ENCODE results near the gene DNAJC1.
"Not testable (repeated sequence)": the region's sequence is repeated elsewhere in the genome, so short reads cannot be mapped to it uniquely, and the experiment has no call there.

Gene DNAJC1

GRCh38 chr10:21822273-21822672, 181.3 kb downstream of the DNAJC1 start:
- DNase-seq = not testable (repeated sequence)

GRCh38 chr10:21820952-21821351, 182.6 kb downstream of the DNAJC1 start:
- no peak for DNase-seq

GRCh38 chr10:21818416-21818815, 185.1 kb downstream of the DNAJC1 start:
- not testable (repeated sequence) for DNase-seq

GRCh38 chr10:21814866-21815265, 188.7 kb downstream of the DNAJC1 start:
- no peak for DNase-seq

- no peak for DNase-seq
Measured at GRCh38 chr10:21813946-21814345, 189.6 kb downstream of the DNAJC1 start.

GRCh38 chr10:21811245-21811585, 192.3 kb downstream of the DNAJC1 start:
- DNase-seq = no peak

GRCh38 chr10:21810582-21811244, 192.8 kb downstream of the DNAJC1 start:
- DNase-seq = no peak

- no peak for DNase-seq
Measured at GRCh38 chr10:21808550-21808949, 195.0 kb downstream of the DNAJC1 start.

GRCh38 chr10:21807180-21807579, 196.3 kb downstream of the DNAJC1 start:
- DNase-seq = peak; percentile 3

GRCh38 chr10:21803374-21803773, 200.2 kb downstream of the DNAJC1 start:
- no peak for DNase-seq

GRCh38 chr10:21801609-21802008, 201.9 kb downstream of the DNAJC1 start:
- DNase-seq = no peak

GRCh38 chr10:21797984-21798765, 205.4 kb downstream of the DNAJC1 start:
- no peak for DNase-seq

GRCh38 chr10:21797533-21797932, 206.0 kb downstream of the DNAJC1 start:
- DNase-seq = no peak

- no peak for DNase-seq
Measured at GRCh38 chr10:21791276-21791675, 212.3 kb downstream of the DNAJC1 start.

GRCh38 chr10:21776883-21777282, 226.6 kb downstream of the DNAJC1 start:
- no peak for DNase-seq

GRCh38 chr10:21771219-21771618, 232.3 kb downstream of the DNAJC1 start:
- no peak for DNase-seq

GRCh38 chr10:21769041-21769440, 234.5 kb downstream of the DNAJC1 start:
- no peak for DNase-seq

GRCh38 chr10:21764466-21765189, 238.9 kb downstream of the DNAJC1 start:
- no peak for DNase-seq

GRCh38 chr10:21760332-21760731, 243.2 kb downstream of the DNAJC1 start:
- no peak for DNase-seq

GRCh38 chr10:21759232-21759631, 244.3 kb downstream of the DNAJC1 start:
- no peak for DNase-seq

GRCh38 chr10:21758696-21759095, 244.8 kb downstream of the DNAJC1 start:
- DNase-seq = no peak

GRCh38 chr10:21758239-21758638, 245.3 kb downstream of the DNAJC1 start:
- no peak for DNase-seq

GRCh38 chr10:21757185-21757901, 246.2 kb downstream of the DNAJC1 start:
- DNase-seq = no peak

Measured in NCI-H2171 treated with DMSO at 0.1 percent for 48 hours (cell line).